ENCODE results near the gene IMPA2.

The IMPA2 gene

GRCh38 chr18:12023375-12023774 lies 42.1 kb downstream of the IMPA2 start:
- no peaks in the 10 kb centered on the region for H3K27me3 ChIP-seq (ENCODE audit: control insufficient read depth in 5 of 5, insufficient read depth in 4 of 5, low read length in 5 of 5)
- no peak overlapping the region for H3K4me3 ChIP-seq (ENCODE audit: low read depth in 1 of 5, low read length in 5 of 5)
- no peaks in the 10 kb centered on the region for H3K9me3 ChIP-seq (ENCODE audit: control insufficient read depth in 5 of 5, low read length in 5 of 5)
- peaks cover 3 to 22% (median 11%) of the 10 kb centered on the region in 5 donors for H3K36me3 ChIP-seq (ENCODE audit: control insufficient read depth in 5 of 5, insufficient read depth in 5 of 5, low read length in 5 of 5)
- no peak overlapping the region for H3K9ac ChIP-seq (ENCODE audit: low read length in 5 of 5)
- H3K4me1 ChIP-seq (ENCODE audit: control insufficient read depth in 5 of 5, insufficient read depth in 5 of 5, low read length in 5 of 5): peaks cover 0 to 16% (median 7%) of the 10 kb centered on the region in 5 donors
- no peak overlapping the region for H3K27ac ChIP-seq (ENCODE audit: low read depth, low read length)

GRCh38 chr18:12026562-12026961 lies 45.3 kb downstream of the IMPA2 start:
- H3K9ac ChIP-seq (ENCODE audit: low read length in 5 of 5): peak overlapping the region in 1 of 5 donors; percentile 21
- H3K4me3 ChIP-seq (ENCODE audit: low read depth in 1 of 5, low read length in 5 of 5): no peak overlapping the region
- no peaks in the 10 kb centered on the region for H3K27me3 ChIP-seq (ENCODE audit: control insufficient read depth in 5 of 5, insufficient read depth in 4 of 5, low read length in 5 of 5)
- H3K4me1 ChIP-seq (ENCODE audit: control insufficient read depth in 5 of 5, insufficient read depth in 5 of 5, low read length in 5 of 5): peaks cover 0 to 21% (median 7%) of the 10 kb centered on the region in 5 donors
- H3K27ac ChIP-seq (ENCODE audit: low read depth, low read length): no peak overlapping the region
- no peaks in the 10 kb centered on the region for H3K9me3 ChIP-seq (ENCODE audit: control insufficient read depth in 5 of 5, low read length in 5 of 5)
- H3K36me3 ChIP-seq (ENCODE audit: control insufficient read depth in 5 of 5, insufficient read depth in 5 of 5, low read length in 5 of 5): peaks cover 3 to 38% (median 22%) of the 10 kb centered on the region in 5 donors

- no peak overlapping the region for H3K27ac ChIP-seq (ENCODE audit: low read depth, low read length)
- peak overlapping the region in 1 of 5 donors; percentile 21 for H3K9ac ChIP-seq (ENCODE audit: low read length in 5 of 5)
- H3K4me3 ChIP-seq (ENCODE audit: low read depth in 1 of 5, low read length in 5 of 5): no peak overlapping the region
- H3K9me3 ChIP-seq (ENCODE audit: control insufficient read depth in 5 of 5, low read length in 5 of 5): no peaks in the 10 kb centered on the region
- peaks cover 3 to 36% (median 21%) of the 10 kb centered on the region in 5 donors for H3K36me3 ChIP-seq (ENCODE audit: control insufficient read depth in 5 of 5, insufficient read depth in 5 of 5, low read length in 5 of 5)
- peaks cover 0 to 21% (median 7%) of the 10 kb centered on the region in 5 donors for H3K4me1 ChIP-seq (ENCODE audit: control insufficient read depth in 5 of 5, insufficient read depth in 5 of 5, low read length in 5 of 5)
- H3K27me3 ChIP-seq (ENCODE audit: control insufficient read depth in 5 of 5, insufficient read depth in 4 of 5, low read length in 5 of 5): no peaks in the 10 kb centered on the region
Observed at GRCh38 chr18:12027046-12027445, 45.7 kb downstream of the IMPA2 start.

GRCh38 chr18:12027480-12027879 lies 46.2 kb downstream of the IMPA2 start:
- H3K9me3 ChIP-seq (ENCODE audit: control insufficient read depth in 5 of 5, low read length in 5 of 5): no peaks in the 10 kb centered on the region
- no peak overlapping the region for H3K4me3 ChIP-seq (ENCODE audit: low read depth in 1 of 5, low read length in 5 of 5)
- peaks cover 3 to 36% (median 21%) of the 10 kb centered on the region in 5 donors for H3K36me3 ChIP-seq (ENCODE audit: control insufficient read depth in 5 of 5, insufficient read depth in 5 of 5, low read length in 5 of 5)
- no peak overlapping the region for H3K9ac ChIP-seq (ENCODE audit: low read length in 5 of 5)
- H3K27me3 ChIP-seq (ENCODE audit: control insufficient read depth in 5 of 5, insufficient read depth in 4 of 5, low read length in 5 of 5): no peaks in the 10 kb centered on the region
- no peak overlapping the region for H3K27ac ChIP-seq (ENCODE audit: low read depth, low read length)
- peaks cover 0 to 22% (median 8%) of the 10 kb centered on the region in 5 donors for H3K4me1 ChIP-seq (ENCODE audit: control insufficient read depth in 5 of 5, insufficient read depth in 5 of 5, low read length in 5 of 5)

GRCh38 chr18:12028040-12028628 lies 46.8 kb downstream of the IMPA2 start:
- no peak overlapping the region for H3K9ac ChIP-seq (ENCODE audit: low read length in 5 of 5)
- H3K4me3 ChIP-seq (ENCODE audit: low read depth in 1 of 5, low read length in 5 of 5): no peak overlapping the region
- H3K27me3 ChIP-seq (ENCODE audit: control insufficient read depth in 5 of 5, insufficient read depth in 4 of 5, low read length in 5 of 5): no peaks in the 10 kb centered on the region
- no peaks in the 10 kb centered on the region for H3K9me3 ChIP-seq (ENCODE audit: control insufficient read depth in 5 of 5, low read length in 5 of 5)
- peaks cover 0 to 27% (median 12%) of the 10 kb centered on the region in 5 donors for H3K4me1 ChIP-seq (ENCODE audit: control insufficient read depth in 5 of 5, insufficient read depth in 5 of 5, low read length in 5 of 5)
- H3K36me3 ChIP-seq (ENCODE audit: control insufficient read depth in 5 of 5, insufficient read depth in 5 of 5, low read length in 5 of 5): peaks cover 3 to 35% (median 20%) of the 10 kb centered on the region in 5 donors
- no peak overlapping the region for H3K27ac ChIP-seq (ENCODE audit: low read depth, low read length)

- Histone ChIP-seq H3K4me1 (ENCODE audit: control insufficient read depth in 5 of 5, insufficient read depth in 5 of 5, low read length in 5 of 5) (peaks cover 0 to 30% (median 12%) of the 10 kb centered on the region in 5 donors), H3K36me3 (ENCODE audit: control insufficient read depth in 5 of 5, insufficient read depth in 5 of 5, low read length in 5 of 5) (peaks cover 3 to 31% (median 18%) of the 10 kb centered on the region in 5 donors), H3K27ac (ENCODE audit: low read depth, low read length) (no peak overlapping the region), H3K27me3 (ENCODE audit: control insufficient read depth in 5 of 5, insufficient read depth in 4 of 5, low read length in 5 of 5) (no peaks in the 10 kb centered on the region), H3K4me3 (ENCODE audit: low read depth in 1 of 5, low read length in 5 of 5) (no peak overlapping the region), H3K9ac (ENCODE audit: low read length in 5 of 5) (no peak overlapping the region), H3K9me3 (ENCODE audit: control insufficient read depth in 5 of 5, low read length in 5 of 5) (no peaks in the 10 kb centered on the region)
Observed at GRCh38 chr18:12028674-12029073, 47.4 kb downstream of the IMPA2 start.

GRCh38 chr18:12029786-12030584 lies 48.7 kb downstream of the IMPA2 start:
- no peak overlapping the region for H3K9ac ChIP-seq (ENCODE audit: low read length in 5 of 5)
- H3K9me3 ChIP-seq (ENCODE audit: control insufficient read depth in 5 of 5, low read length in 5 of 5): no peaks in the 10 kb centered on the region
- no peak overlapping the region for H3K27ac ChIP-seq (ENCODE audit: low read depth, low read length)
- H3K36me3 ChIP-seq (ENCODE audit: control insufficient read depth in 5 of 5, insufficient read depth in 5 of 5, low read length in 5 of 5): peaks cover 3 to 29% (median 18%) of the 10 kb centered on the region in 5 donors
- H3K4me1 ChIP-seq (ENCODE audit: control insufficient read depth in 5 of 5, insufficient read depth in 5 of 5, low read length in 5 of 5): peaks cover 0 to 30% (median 12%) of the 10 kb centered on the region in 5 donors
- H3K27me3 ChIP-seq (ENCODE audit: control insufficient read depth in 5 of 5, insufficient read depth in 4 of 5, low read length in 5 of 5): no peaks in the 10 kb centered on the region
- H3K4me3 ChIP-seq (ENCODE audit: low read depth in 1 of 5, low read length in 5 of 5): no peak overlapping the region

GRCh38 chr18:12030670-12031069 lies 49.4 kb downstream of the IMPA2 start:
- no peaks in the 10 kb centered on the region for H3K9me3 ChIP-seq (ENCODE audit: control insufficient read depth in 5 of 5, low read length in 5 of 5)
- no peak overlapping the region for H3K27ac ChIP-seq (ENCODE audit: low read depth, low read length)
- H3K9ac ChIP-seq (ENCODE audit: low read length in 5 of 5): no peak overlapping the region
- no peak overlapping the region for H3K4me3 ChIP-seq (ENCODE audit: low read depth in 1 of 5, low read length in 5 of 5)
- H3K4me1 ChIP-seq (ENCODE audit: control insufficient read depth in 5 of 5, insufficient read depth in 5 of 5, low read length in 5 of 5): peaks cover 0 to 30% (median 12%) of the 10 kb centered on the region in 5 donors
- H3K27me3 ChIP-seq (ENCODE audit: control insufficient read depth in 5 of 5, insufficient read depth in 4 of 5, low read length in 5 of 5): no peaks in the 10 kb centered on the region
- H3K36me3 ChIP-seq (ENCODE audit: control insufficient read depth in 5 of 5, insufficient read depth in 5 of 5, low read length in 5 of 5): peaks cover 0 to 24% (median 16%) of the 10 kb centered on the region in 5 donors

GRCh38 chr18:12031181-12031580 lies 49.9 kb downstream of the IMPA2 start:
- Histone ChIP-seq H3K9me3 (ENCODE audit: control insufficient read depth in 5 of 5, low read length in 5 of 5) (no peaks in the 10 kb centered on the region), H3K9ac (ENCODE audit: low read length in 5 of 5) (no peak overlapping the region), H3K27ac (ENCODE audit: low read depth, low read length) (no peak overlapping the region), H3K27me3 (ENCODE audit: control insufficient read depth in 5 of 5, insufficient read depth in 4 of 5, low read length in 5 of 5) (no peaks in the 10 kb centered on the region), H3K36me3 (ENCODE audit: control insufficient read depth in 5 of 5, insufficient read depth in 5 of 5, low read length in 5 of 5) (peaks cover 0 to 24% (median 16%) of the 10 kb centered on the region in 5 donors), H3K4me3 (ENCODE audit: low read depth in 1 of 5, low read length in 5 of 5) (no peak overlapping the region), H3K4me1 (ENCODE audit: control insufficient read depth in 5 of 5, insufficient read depth in 5 of 5, low read length in 5 of 5) (peaks cover 0 to 30% (median 12%) of the 10 kb centered on the region in 5 donors)

- Histone ChIP-seq H3K4me3 (ENCODE audit: low read depth in 1 of 5, low read length in 5 of 5) (no peak overlapping the region), H3K9ac (ENCODE audit: low read length in 5 of 5) (no peak overlapping the region), H3K27me3 (ENCODE audit: control insufficient read depth in 5 of 5, insufficient read depth in 4 of 5, low read length in 5 of 5) (no peaks in the 10 kb centered on the region), H3K36me3 (ENCODE audit: control insufficient read depth in 5 of 5, insufficient read depth in 5 of 5, low read length in 5 of 5) (peaks cover 0 to 24% (median 16%) of the 10 kb centered on the region in 5 donors), H3K4me1 (ENCODE audit: control insufficient read depth in 5 of 5, insufficient read depth in 5 of 5, low read length in 5 of 5) (peaks cover 0 to 28% (median 12%) of the 10 kb centered on the region in 5 donors), H3K27ac (ENCODE audit: low read depth, low read length) (no peak overlapping the region), H3K9me3 (ENCODE audit: control insufficient read depth in 5 of 5, low read length in 5 of 5) (no peaks in the 10 kb centered on the region)
Observed at GRCh38 chr18:12031846-12032245, 50.5 kb downstream of the IMPA2 start.

Data from subcutaneous abdominal adipose tissue (tissue), 5 donors.